ENCODE data around the gene C1orf174.

Gene C1orf174

GRCh38 chr1:3894626-3895278 is 5.3 kb downstream of the C1orf174 start:
- no peak for DNase-seq (ENCODE audit: low read depth)

- DNase-seq (ENCODE audit: low read depth): no peak
These were observed 6.9 kb downstream of the C1orf174 start for GRCh38 chr1:3893190-3893589.

- no peak for DNase-seq (ENCODE audit: low read depth)
These were observed 7.3 kb downstream of the C1orf174 start for GRCh38 chr1:3892748-3893147.

- no peak for DNase-seq (ENCODE audit: low read depth)
These were observed 8.7 kb downstream of the C1orf174 start for GRCh38 chr1:3891329-3891865.

GRCh38 chr1:3890389-3891328 is 9.4 kb downstream of the C1orf174 start:
- DNase-seq (ENCODE audit: low read depth): no peak

- DNase-seq (ENCODE audit: low read depth): no peak
These were observed 10.1 kb downstream of the C1orf174 start for GRCh38 chr1:3889936-3890335.

GRCh38 chr1:3888301-3888700 is 11.8 kb downstream of the C1orf174 start:
- no peak for DNase-seq (ENCODE audit: low read depth)

- DNase-seq (ENCODE audit: low read depth): no peak
These were observed 13.4 kb downstream of the C1orf174 start for GRCh38 chr1:3886691-3887090.

GRCh38 chr1:3886106-3886670 is 13.9 kb downstream of the C1orf174 start:
- no peak for DNase-seq (ENCODE audit: low read depth)

GRCh38 chr1:3885611-3886010 is 14.5 kb downstream of the C1orf174 start:
- no peak for DNase-seq (ENCODE audit: low read depth)

- no peak for DNase-seq (ENCODE audit: low read depth)
These were observed 15.1 kb downstream of the C1orf174 start for GRCh38 chr1:3884966-3885365.

- no peak for DNase-seq (ENCODE audit: low read depth)
These were observed 16.7 kb downstream of the C1orf174 start for GRCh38 chr1:3883194-3883925.

- DNase-seq (ENCODE audit: low read depth): no peak
These were observed 18.9 kb downstream of the C1orf174 start for GRCh38 chr1:3881193-3881480.

GRCh38 chr1:3880429-3881192 is 19.5 kb downstream of the C1orf174 start:
- DNase-seq (ENCODE audit: low read depth): no peak

GRCh38 chr1:3879787-3880428 is 20.2 kb downstream of the C1orf174 start:
- no peak for DNase-seq (ENCODE audit: low read depth)

- DNase-seq (ENCODE audit: low read depth): peak; percentile 16
These were observed 21.0 kb downstream of the C1orf174 start for GRCh38 chr1:3879099-3879498.

- no peak for DNase-seq (ENCODE audit: low read depth)
These were observed 23.4 kb downstream of the C1orf174 start for GRCh38 chr1:3876716-3877115.

GRCh38 chr1:3874736-3875135 is 25.3 kb downstream of the C1orf174 start:
- DNase-seq (ENCODE audit: low read depth): no peak

- no peak for DNase-seq (ENCODE audit: low read depth)
These were observed 27.5 kb downstream of the C1orf174 start for GRCh38 chr1:3872546-3872945.

GRCh38 chr1:3871451-3871805 is 28.6 kb downstream of the C1orf174 start:
- DNase-seq (ENCODE audit: low read depth): no peak

GRCh38 chr1:3869751-3870301 is 30.2 kb downstream of the C1orf174 start:
- DNase-seq (ENCODE audit: low read depth): peak; percentile 55

Measured in amniotic epithelial cell (primary cell).